Embryonic facial prominence (tissue), 1 donor: Measurements from ENCODE around the gene ADGRL2.

Experiments used
- DNase-seq: peaks from one replicate; pipeline ENCODE4 v3.0.0-alpha.2; 2016; ENCODE audit errors: extremely low spot score

The ADGRL2 gene

GRCh38 chr1:81805537-81806431, 5.0 kb downstream of the ADGRL2 start:
- DNase-seq = no peak

- no peak for DNase-seq
These were observed 5.7 kb downstream of the ADGRL2 start for GRCh38 chr1:81806432-81806770.

DNA sequence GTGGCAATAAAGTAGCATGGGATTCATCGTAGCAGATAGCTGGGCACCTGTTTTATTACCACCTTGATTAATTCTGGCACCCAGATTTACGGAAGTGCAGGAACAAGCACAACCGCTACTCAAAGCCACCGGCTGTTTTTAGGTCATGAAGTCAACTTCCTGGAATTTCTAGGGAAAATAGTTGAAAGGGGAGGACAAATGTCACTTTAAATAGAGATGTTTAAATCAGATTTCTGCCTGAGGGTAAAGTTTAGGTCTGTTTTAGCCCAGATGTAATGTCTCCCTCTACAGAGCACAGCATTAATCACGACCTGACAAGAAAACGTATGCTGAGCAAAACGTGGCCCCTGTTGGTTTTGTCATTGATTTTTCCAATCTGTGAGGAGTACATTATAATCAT, 8.0 kb downstream of the ADGRL2 start:
- DNase-seq = no peak

GRCh38 chr1:81809808-81810207, 9.1 kb downstream of the ADGRL2 start:
- DNase-seq = no peak

- DNase-seq = no peak
These were observed 11.1 kb downstream of the ADGRL2 start for GRCh38 chr1:81811757-81812371.

GRCh38 chr1:81812712-81813111, 12.0 kb downstream of the ADGRL2 start:
- no peak for DNase-seq

GRCh38 chr1:81813691-81814090, 13.0 kb downstream of the ADGRL2 start:
- no peak for DNase-seq

DNA sequence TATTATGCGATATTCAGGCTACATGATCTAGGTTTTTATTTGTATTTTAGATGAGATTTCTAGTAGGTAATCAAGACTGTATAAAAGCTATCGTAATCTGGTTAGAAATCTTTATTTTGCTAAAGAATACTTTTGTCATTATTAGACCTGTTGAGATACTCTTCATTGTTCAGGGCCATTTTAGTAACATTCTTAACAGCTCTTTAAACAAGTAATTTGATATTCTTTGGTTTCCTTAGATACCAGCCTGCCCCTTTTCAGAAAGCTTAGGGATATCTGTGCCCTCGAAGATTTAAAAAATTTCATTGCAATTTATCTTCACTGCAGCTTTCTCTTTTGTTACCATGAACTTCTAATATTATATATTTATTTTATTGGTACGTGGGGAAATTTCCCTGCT, 18.9 kb downstream of the ADGRL2 start:
- no peak for DNase-seq

GRCh38 chr1:81820765-81821164, 20.0 kb downstream of the ADGRL2 start:
- no peak for DNase-seq

DNA sequence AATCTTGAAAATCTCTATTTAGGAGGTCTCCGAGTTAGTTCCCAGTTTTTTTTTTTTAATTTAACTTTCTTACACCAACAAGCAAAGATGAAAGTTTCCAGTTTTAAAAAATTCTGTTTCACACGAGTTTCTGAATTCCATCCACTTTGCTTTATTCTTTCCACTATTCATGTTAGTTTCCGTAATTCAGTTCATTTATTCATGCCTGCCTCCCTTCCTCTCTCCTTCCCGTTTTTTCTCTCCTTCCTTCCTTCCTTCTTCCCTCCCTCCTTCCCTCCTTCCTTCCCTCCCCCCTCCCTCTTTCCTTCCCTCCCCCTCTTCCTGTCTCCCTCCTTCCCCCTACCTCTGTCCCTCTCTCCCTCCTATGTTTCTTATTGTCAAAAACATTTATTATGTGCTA, 22.3 kb downstream of the ADGRL2 start:
- DNase-seq = no peak

- DNase-seq = no peak
These were observed 24.0 kb downstream of the ADGRL2 start for GRCh38 chr1:81824759-81825158.

DNA sequence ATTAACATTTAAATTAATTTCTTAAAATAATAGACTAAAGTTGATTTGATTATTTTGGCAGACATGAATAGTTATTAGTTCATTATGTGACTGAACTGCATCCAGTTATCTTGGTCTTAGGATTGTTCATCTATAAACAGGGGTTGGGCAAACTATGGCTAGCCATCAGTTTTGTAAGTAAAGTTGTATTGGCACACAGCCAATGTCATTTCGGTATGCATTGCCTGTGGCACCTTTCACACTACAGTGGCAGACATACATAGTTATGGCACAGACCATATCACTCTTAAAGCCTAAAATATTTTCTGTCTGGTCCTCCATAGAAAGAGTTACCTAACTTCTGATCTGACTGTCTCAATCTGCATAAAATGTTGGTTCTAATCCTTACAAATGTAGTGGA, 27.2 kb downstream of the ADGRL2 start:
- DNase-seq = no peak

GRCh38 chr1:81832573-81832972, 31.8 kb downstream of the ADGRL2 start:
- DNase-seq = no peak

GRCh38 chr1:81833722-81834121, 33.0 kb downstream of the ADGRL2 start:
- DNase-seq = no peak

- DNase-seq = no peak
These were observed 33.5 kb downstream of the ADGRL2 start for GRCh38 chr1:81834268-81834667.

- DNase-seq = peak; percentile 34
These were observed 34.4 kb downstream of the ADGRL2 start for GRCh38 chr1:81834921-81835698.

DNA sequence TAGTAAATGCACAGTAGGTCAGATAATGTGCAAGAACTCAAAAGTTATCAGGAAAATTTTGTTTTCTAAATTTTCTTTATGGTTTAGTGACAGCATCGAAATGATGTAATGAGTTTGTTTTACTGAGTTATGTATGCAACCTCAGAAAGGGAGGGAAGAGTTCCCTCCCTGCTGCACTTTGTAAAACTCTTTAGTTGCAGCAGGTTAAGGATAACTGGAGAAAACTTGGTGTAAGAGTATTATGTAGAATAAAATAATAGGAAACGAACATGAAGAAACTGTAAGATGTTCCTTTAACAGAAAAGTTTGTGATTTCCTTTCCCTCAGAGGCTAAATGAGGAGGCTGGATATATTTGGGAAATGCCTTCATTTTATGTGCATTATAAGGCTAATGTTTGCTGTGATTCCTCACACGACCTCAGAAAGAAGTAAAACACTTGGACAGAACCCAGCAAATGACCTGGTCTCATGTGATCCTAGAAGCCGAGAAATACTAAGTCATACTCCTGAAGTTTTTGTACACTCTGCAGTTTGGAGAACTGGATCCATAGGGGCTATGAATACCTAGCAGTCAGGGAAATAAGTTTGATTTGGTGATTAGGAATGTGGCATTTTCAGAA, 35.4 kb downstream of the ADGRL2 start:
- DNase-seq = no peak

DNA sequence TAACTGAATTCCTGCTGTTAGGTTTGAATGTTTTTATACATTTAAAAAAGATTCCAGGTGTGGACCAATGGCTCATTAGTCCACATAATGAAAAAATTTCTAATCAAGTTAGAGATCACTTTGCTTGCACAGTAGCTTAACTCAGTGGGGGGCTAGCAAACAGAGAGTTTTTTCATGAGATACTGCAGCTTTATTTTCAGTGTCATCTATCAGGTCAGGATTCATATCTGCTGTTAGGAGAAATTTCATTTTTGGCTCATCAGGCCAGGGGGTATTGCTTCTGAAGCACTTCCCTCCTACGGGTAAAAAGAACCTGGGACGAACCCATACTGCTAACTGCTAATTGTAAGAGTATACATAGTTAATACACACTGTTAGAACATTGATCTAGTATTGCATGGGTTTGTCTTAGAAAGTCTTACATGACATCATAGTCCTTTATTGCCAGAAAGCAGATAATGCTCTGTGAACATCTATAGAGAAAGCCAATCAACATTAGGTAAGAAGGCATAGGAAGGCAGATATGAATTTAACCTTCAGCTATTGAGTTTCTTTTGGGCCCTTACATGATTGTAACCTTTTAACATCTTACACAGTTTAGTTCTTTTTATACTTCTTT, 38.0 kb downstream of the ADGRL2 start:
- DNase-seq = no peak

- no peak for DNase-seq
These were observed 40.1 kb downstream of the ADGRL2 start for GRCh38 chr1:81840805-81841204.

GRCh38 chr1:81841795-81842194, 41.1 kb downstream of the ADGRL2 start:
- no peak for DNase-seq

- no peak for DNase-seq
These were observed 43.7 kb downstream of the ADGRL2 start for GRCh38 chr1:81844477-81844876.

DNA sequence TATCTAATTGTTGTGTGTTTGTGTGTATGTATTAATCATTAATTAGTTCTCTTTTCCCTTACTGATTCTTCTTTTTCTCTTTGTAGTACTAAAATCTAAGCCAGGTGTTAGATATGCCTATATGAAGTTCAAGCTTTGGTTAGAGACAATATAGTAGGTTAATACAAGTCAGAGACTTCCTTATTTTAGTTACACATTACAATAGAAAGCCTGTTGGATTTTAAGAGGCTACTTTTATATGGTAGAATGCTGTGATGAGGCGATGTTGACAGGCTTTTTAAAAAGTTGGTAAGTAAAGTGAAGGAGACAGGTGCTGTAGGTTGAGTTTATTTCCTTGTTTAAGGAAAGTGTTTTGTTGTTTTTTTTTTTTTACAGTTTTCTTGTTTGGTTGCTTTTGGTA, 45.9 kb downstream of the ADGRL2 start:
- DNase-seq = no peak
